ENCODE results near the gene MED13L.

GRCh38 chr12:116015525-116015924 is 262.0 kb downstream of the MED13L start:
- TF ChIP-seq CTCF (IDR thresholded peaks at IDR 0.05) (peak in 2 of 3 donors; percentile 24 to 43), POLR2AphosphoS5 (IDR thresholded peaks at IDR 0.05) (no peak), POLR2A (IDR thresholded peaks at IDR 0.05) (no peak)

Measured in breast epithelium (tissue), 3 donors.